ENCODE results near the gene KIAA0586. TPM values are rescaled to one million over a fixed set of nuclear protein-coding genes. Genes with fewer than 3 reads are reported as not detected.

Gene KIAA0586
- total RNA-seq, 1 donor from 2014 or later: 19.3 TPM

- no peak for DNase-seq (ENCODE audit: low read depth, low spot score)
Observed at GRCh38 chr14:58593977-58594376, 166.5 kb downstream of the KIAA0586 start.

GRCh38 chr14:58597041-58597440 lies 169.5 kb downstream of the KIAA0586 start:
- no peak for DNase-seq (ENCODE audit: low read depth, low spot score)

GRCh38 chr14:58598028-58598803 lies 170.7 kb downstream of the KIAA0586 start:
- no peak for DNase-seq (ENCODE audit: low read depth, low spot score)

- DNase-seq (ENCODE audit: low read depth, low spot score): no peak
Observed at GRCh38 chr14:58598804-58599525, 171.4 kb downstream of the KIAA0586 start.

GRCh38 chr14:58599707-58600106 lies 172.2 kb downstream of the KIAA0586 start:
- DNase-seq (ENCODE audit: low read depth, low spot score): no peak

Other genes with a start within 250 kb of the KIAA0586 start
- gene ACTR10, start 227.6 kb upstream of the KIAA0586 start, total RNA-seq: 40.3 and 44.7 TPM in 2 replicates
- gene PSMA3, start 182.9 kb upstream of the KIAA0586 start, total RNA-seq: 166 and 208 TPM in 2 replicates
- gene ARID4A, start 129.2 kb upstream of the KIAA0586 start, total RNA-seq: 9.4 and 13.4 TPM in 2 replicates
- gene TOMM20L, start 31.8 kb upstream of the KIAA0586 start, total RNA-seq: not detected in 2 replicates
- gene TIMM9, start 188 bp upstream of the KIAA0586 start, total RNA-seq: 18.5 and 22.1 TPM in 2 replicates
- gene DACT1, start 210.2 kb downstream of the KIAA0586 start, total RNA-seq: 0.35 and 0.40 TPM in 2 replicates